Testis (tissue), 3 donors: ENCODE data around the gene LMX1A. TPM values are rescaled to one million over a fixed set of nuclear protein-coding genes. Genes with fewer than 3 reads are reported as not detected.

Experiments
- DNase-seq: peaks from one replicate; pipeline ENCODE4 v3.0.0-alpha.2; 2019
- H3K27ac ChIP-seq, 2 donors: fragments of 200-600 bp; sonication (generic); one replicate each; pipeline ENCODE4 v1.5.1; 2019
- H3K27me3 ChIP-seq: fragments of 200-600 bp; sonication (generic); one replicate; pipeline ENCODE4 v1.5.1; 2019
- H3K36me3 ChIP-seq: fragments of 200-600 bp; sonication (generic); one replicate; pipeline ENCODE4 v1.5.1; 2017; ENCODE audit warnings: low read depth; ENCODE audit errors: missing control alignments
- H3K4me1 ChIP-seq: fragments of 200-600 bp; sonication (generic); one replicate; pipeline ENCODE4 v1.5.1; 2019
- H3K4me3 ChIP-seq, 2 donors: fragments of 200-600 bp; sonication (generic); one replicate each; pipeline ENCODE4 v1.5.1; 2017 to 2019
- H3K9me3 ChIP-seq: fragments of 200-600 bp; sonication (generic); one replicate; pipeline ENCODE4 v1.5.1; 2017
- POLR2A ChIP-seq: fragments of 450-650 bp; IDR thresholded peaks from one replicate; pipeline ENCODE4 v1.6.1; 2017; ENCODE audit warnings: antibody characterized with exemption, mild to moderate bottlenecking, moderate library complexity
- WGBS, 2 donors: methylation state at CpG; one replicate each; pipeline ENCODE4 v1.1.5; 2018; 5-methylcytosine and 5-hydroxymethylcytosine counted together
- intact Hi-C: fragments of 100-400 bp; cut with DNase I; formaldehyde crosslinking; loops from one replicate; pipeline ENCODE4 v1.15.1; 2023; ENCODE audit warnings: low total_unique reads
- polyA plus RNA-seq: library from polyadenylated mRNA; stranded (reverse); fragments of 350-450 nt; fragmentation: Illumina TruSeq; extraction: RNeasy Lipid Tissue Mini Kit (QIAGEN cat#74804); gene quantifications from one replicate; pipeline ENCODE4 v1.2.3, GENCODE V29; 2014; ENCODE audit warnings: low read depth, low replicate concordance; ENCODE audit not compliant: insufficient read depth
- total RNA-seq, 2 donors: library from RNA; depleted of rRNA; stranded (reverse); fragments of >200 nt; gene quantifications; one replicate each; pipeline ENCODE4 v1.2.3, GENCODE V29; 2016
- TF ChIP-seq, protein P1 (sequence below), 3 experiments: fragments of 450-650 bp in 2 of 3; fragments of 200-600 bp in 1 of 3; sonication (generic) in 1 of 3; IDR thresholded peaks; one replicate each; pipeline ENCODE4 v1.5.1; 2016 to 2019; ENCODE audit warnings: antibody characterized with exemption in 3 of 3, mild to moderate bottlenecking in 2 of 3, moderate library complexity in 1 of 3

The LMX1A gene
- total and polyA plus RNA-seq, 3 donors from 2014 or later, result 0.62 to 2.6 (median 0.94) TPM

DNA sequence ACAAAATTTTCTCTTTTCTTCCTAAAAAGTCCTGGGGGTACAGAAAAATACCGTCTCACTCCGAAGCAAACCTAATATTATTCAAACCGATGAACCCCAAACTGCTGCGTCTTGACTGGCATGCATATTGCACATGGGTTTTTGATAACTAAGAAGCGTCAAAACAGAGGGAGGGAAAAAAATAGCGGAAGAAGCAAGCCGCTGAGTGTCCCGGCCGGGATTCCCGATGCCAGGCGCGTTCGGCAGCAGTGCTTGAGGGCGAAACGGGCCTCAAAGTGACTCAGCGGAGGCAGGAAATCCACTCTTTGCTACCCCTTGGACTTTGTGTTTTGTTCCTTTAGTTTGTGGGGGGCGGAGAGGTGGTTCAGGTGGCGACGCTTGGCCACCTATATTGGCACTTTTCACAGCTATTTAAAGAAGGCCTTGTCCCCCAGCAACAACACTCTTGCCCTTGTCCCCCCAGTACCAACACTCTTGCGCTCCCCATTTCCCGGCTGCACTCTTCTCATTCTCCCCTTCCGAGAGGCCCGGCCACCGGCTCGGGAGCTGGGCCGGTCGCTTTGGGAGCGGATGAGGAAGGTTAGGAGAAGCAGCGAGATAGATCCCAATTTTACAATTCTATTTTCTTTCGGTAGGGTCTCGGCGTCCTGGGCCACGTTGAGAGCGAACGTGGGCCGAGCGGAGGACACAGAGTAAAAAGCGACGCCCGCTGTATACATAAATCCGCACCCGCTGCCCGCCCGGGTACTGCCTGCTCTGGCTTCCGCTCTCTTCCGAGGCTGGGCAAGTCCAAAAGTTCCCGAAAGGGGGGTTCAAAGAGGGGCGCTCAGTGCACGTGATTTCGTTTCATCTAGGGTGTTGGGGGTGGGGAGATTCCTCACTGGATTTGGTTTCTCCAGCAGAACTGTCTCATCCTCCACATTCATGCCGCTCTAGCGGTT, 2.5 kb downstream of the LMX1A start:
- no peaks in the 10 kb centered on the region for H3K4me1 ChIP-seq
- H3K9me3 ChIP-seq, result no peaks in the 10 kb centered on the region
- H3K36me3 ChIP-seq, result no peaks in the 10 kb centered on the region
- H3K4me3 ChIP-seq, result no peak overlapping the region
- no peak overlapping the region for H3K27ac ChIP-seq
- H3K27me3 ChIP-seq, result no peaks in the 10 kb centered on the region
- no peak for DNase-seq
- 7 to 9% methylated on average over 51 to 52 of the region's 52 CpGs for WGBS, 2 donors
- intact Hi-C loops, result no loop called here
- TF ChIP-seq, protein P1, sequence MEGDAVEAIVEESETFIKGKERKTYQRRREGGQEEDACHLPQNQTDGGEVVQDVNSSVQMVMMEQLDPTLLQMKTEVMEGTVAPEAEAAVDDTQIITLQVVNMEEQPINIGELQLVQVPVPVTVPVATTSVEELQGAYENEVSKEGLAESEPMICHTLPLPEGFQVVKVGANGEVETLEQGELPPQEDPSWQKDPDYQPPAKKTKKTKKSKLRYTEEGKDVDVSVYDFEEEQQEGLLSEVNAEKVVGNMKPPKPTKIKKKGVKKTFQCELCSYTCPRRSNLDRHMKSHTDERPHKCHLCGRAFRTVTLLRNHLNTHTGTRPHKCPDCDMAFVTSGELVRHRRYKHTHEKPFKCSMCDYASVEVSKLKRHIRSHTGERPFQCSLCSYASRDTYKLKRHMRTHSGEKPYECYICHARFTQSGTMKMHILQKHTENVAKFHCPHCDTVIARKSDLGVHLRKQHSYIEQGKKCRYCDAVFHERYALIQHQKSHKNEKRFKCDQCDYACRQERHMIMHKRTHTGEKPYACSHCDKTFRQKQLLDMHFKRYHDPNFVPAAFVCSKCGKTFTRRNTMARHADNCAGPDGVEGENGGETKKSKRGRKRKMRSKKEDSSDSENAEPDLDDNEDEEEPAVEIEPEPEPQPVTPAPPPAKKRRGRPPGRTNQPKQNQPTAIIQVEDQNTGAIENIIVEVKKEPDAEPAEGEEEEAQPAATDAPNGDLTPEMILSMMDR (IDR thresholded peaks at IDR 0.05), result no peak

DNA sequence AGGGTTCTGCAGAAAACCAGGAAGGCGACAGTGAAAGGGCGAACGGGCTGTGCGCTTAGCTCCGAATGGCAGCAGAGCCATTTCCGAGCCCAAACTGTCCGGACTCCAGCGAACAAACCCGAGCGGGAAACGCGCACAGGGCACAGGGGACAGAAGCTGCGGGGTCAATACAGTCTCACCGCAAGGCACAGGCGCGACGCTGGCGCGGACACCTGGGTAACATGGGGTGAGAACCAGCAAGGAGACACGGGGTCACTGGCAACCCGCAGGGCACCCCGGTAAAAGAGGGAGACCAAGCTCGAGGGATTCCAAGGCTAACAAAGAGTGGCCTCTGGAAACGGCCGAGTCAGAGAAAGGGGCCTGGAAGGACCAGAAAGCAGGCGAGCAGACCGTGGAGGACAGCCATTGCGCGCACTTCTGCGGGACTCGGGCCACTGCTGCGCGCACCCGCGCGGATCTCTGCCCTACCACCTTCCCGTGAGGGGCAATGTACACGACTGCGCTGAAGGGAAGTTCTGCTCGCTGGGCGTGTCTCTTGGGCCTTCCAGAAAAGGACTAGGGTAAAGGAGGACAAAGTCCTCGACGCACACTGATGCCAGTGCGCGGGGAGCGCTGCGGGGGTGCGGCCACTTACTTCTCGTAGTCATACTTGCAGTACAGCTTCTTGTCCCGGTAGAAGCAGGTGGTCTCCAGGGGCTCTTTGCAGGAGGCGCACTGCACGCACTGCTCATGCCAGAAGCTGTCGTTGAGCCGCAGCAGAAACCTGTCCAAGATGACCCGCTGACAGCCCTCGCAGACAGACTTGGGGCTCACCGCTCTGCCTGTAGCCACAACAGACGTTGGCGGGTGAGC, 3.8 kb downstream of the LMX1A start:
- Histone ChIP-seq H3K9me3 (no peaks in the 10 kb centered on the region), H3K27me3 (no peaks in the 10 kb centered on the region), H3K36me3 (no peaks in the 10 kb centered on the region), H3K27ac (no peak overlapping the region), H3K4me3 (no peak overlapping the region), H3K4me1 (no peaks in the 10 kb centered on the region)
- intact Hi-C loops, result no loop called here
- no peak for DNase-seq
- 2 to 4% methylated on average over 24 to 55 of the region's 59 CpGs for WGBS, 2 donors
- TF ChIP-seq POLR2A, result no peak
- TF ChIP-seq, protein P1 (IDR thresholded peaks at IDR 0.05), result no peak

DNA sequence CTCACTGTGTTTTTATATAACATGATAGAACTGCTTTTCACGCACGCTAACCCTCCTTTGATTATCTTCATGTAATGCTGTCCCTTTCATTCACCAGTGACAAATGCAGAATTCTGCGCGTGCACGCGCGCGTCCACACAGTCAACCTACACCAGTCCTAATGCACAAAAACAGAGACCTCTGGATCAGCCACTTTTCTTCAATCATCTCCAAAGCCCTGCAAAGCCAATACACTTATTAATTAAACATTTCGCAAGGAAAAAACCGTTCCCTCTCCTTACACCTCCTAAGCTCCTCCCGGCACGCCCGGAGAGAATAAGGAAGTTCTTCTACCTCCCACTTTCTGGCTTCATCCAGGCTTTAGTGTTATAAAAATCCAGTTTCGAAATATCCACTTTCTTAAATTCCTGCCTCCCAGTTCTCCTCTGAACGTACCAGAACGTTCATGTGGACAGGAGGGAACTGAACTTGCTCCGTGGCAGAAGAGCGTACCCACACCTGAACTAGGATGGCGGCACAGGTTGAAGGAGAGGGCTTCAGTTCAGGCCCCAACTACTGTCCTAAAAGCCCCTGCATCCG, 4.6 kb downstream of the LMX1A start:
- no peak for TF ChIP-seq POLR2A
- TF ChIP-seq, protein P1 (IDR thresholded peaks at IDR 0.05), result no peak
- H3K4me3 ChIP-seq, result no peak overlapping the region
- 9 to 10% methylated on average over 20 of the region's 20 CpGs for WGBS, 2 donors
- H3K9me3 ChIP-seq, result no peaks in the 10 kb centered on the region
- intact Hi-C loops, result no loop called here
- DNase-seq, result no peak
- no peaks in the 10 kb centered on the region for H3K36me3 ChIP-seq
- H3K27ac ChIP-seq, result no peak overlapping the region
- H3K27me3 ChIP-seq, result no peaks in the 10 kb centered on the region
- H3K4me1 ChIP-seq, result no peaks in the 10 kb centered on the region

DNA sequence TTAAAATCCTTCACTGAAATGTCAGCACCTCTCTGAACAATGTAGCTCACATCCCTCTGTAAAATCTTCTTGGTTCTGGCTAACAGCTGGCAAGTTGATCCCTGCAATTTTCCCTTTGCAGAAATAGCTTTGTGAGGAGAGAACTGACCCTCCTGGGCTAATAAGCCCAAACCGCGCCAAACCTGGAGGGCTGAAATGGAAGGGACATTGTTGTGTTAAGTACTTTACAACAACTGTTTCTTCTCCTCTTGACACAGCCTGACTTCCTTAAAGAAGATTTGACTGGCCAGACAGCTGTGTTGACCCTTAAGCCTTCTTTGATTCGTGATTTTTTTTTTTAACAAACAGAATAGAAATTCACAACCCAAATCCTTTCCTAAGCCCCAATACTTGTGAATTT, 5.7 kb downstream of the LMX1A start:
- no peak overlapping the region for H3K4me3 ChIP-seq
- 21 to 22% methylated on average over 3 of the region's 3 CpGs for WGBS, 2 donors
- H3K9me3 ChIP-seq, result no peaks in the 10 kb centered on the region
- H3K36me3 ChIP-seq, result no peaks in the 10 kb centered on the region
- no peaks in the 10 kb centered on the region for H3K27me3 ChIP-seq
- intact Hi-C loops, result no loop called here
- TF ChIP-seq, protein P1 (IDR thresholded peaks at IDR 0.05), result no peak
- TF ChIP-seq POLR2A, result no peak
- no peaks in the 10 kb centered on the region for H3K4me1 ChIP-seq
- H3K27ac ChIP-seq, result no peak overlapping the region
- DNase-seq, result no peak
